DMS153 treated with DMSO at 0.1 percent for 48 hours (cell line): ENCODE measurements around the gene GPATCH11.

Experiments used
- DNase-seq: peaks from one replicate; lab custom pipeline; 2025; ENCODE audit not compliant: unreplicated experiment; lab: John Stamatoyannopoulos, UW

GPATCH11 gene

DNA sequence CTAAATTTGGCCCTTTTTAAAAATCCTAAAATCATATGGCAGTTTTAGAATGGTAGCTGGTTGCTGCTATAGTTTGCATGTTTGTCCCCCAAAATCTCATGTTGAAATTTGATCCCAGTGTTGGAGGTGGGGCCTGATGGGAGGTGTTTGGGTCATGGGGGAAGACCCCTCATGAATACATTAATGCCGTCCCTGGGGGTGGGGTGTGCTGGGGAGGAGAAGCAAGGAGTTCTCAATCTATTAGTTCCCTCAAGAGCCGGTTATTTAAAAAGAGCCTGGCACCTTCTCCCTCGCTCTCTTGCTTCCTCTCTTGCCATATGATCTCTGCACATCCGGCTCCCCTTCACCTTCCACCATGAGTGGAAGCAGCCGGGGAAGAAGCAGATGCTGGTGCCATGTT is 20.8 kb downstream of the GPATCH11 start:
- DNase-seq = no peak

GRCh38 chr2:37109523-37109922 is 25.2 kb downstream of the GPATCH11 start:
- no peak for DNase-seq

DNA sequence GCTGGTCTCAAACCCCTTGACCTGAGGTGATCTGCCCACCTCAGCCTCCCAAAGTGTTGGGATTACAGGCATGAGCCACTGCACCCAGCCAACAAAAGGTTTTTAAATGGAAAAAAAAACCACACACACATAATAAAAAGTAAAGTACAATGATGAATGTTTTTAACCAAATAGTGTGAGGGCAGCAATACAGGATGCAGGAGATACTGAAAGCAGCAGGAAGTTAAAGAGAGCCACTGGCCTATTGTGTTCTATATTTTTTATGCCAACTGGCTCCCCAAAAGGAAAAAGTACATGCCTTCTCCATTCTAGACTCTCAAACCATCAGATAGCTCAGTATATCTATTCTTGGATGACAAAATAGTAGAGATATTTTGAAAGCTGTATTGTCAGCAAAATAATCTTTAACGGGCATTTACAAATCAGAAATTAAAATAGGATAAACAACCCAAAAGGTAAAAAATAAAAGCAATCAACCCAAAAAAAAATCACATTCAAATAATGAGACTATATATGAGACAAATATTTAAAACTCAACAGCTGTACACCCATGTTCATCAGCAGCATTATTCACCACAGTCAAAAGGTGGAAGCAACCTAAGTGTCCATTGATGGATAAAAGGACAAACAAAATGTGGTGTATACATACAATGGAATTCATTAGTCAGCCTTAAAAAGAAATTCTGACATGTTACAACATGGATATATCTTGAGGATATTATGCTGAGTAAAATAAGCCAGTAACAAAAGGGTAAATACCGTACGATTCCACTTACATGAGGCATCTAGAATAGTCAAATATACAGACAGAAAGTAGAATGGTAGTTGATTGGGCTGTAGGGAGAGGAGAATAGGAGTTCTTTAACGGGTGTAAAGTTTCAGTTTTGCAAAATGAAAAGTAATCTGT is 26.2 kb downstream of the GPATCH11 start:
- DNase-seq = no peak

DNA sequence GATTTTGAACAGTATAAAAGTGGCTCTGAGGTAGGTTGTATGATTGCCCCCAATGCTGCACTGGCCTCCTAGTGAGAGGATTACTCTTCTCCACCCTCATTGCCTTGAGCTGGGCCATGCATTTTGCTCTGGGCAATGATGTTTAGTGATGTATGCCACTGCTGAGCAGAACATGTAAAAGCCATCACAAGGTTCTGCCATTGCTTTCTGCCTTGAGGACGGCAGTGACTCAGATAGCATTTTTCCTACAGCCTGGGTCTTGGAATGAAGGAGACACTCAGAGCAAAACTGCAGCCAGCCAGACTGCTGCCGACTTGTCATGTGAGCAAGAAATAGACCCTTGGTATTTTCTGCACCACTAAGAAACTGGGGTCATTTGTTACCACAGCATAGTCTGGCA is 27.6 kb downstream of the GPATCH11 start:
- DNase-seq = no peak

DNA sequence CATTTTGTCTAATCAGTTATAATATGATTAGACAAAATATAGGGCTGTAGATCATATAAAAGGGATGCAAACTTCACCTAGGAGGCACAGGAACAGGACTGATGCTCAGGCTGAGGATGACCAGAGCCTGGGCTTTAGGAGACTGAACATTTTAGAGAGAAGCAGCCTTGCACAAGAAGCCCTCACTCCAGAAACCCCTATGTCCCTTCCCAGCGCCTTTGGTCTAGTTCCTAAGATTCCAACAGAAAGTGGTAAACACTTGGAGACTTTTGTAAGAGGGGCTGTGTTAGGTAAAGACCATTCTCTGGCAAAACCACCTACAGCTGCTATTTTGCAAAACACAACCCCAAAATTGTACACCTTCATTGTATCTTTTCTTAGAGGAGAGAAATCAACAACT is 33.2 kb downstream of the GPATCH11 start:
- DNase-seq = no peak

DNA sequence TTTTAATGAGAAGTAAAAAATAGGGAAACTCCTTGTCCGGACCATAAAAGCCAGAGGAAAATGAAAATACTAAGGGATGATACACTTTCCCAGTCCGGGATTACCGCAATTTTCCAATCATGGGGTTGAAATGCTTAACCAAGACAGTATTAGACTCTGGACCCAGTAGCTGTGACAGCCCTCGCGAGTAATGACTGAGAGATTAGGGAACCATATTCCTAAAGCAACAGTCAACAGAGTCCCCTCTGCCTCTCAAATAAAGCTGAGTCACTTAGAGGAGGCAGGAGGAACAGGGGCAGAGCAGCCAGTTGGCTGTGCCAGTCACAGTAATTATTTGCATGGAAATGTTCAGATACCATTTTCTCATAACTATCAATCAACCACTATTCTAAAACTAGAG is 34.8 kb downstream of the GPATCH11 start:
- no peak for DNase-seq

- DNase-seq = no peak
These were observed 41.1 kb downstream of the GPATCH11 start for GRCh38 chr2:37125416-37125815.

DNA sequence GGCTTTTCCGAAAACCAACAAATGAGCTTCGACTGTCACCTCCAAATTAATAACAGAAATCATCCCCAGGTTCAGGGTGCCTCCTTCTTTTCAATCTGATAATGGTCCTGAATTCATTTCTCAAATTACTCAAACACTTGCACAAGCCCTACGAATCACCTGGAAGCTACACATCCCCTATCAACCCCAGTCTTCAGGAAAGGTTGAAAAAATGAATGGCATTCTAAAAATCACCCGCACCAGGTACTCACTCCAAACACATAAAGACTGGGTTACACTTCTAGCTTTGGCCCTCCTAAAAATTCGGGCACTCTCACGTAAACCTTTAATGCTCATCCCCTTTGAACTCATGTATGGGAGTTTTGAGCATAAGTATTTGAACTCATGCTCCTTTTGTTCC is 48.6 kb downstream of the GPATCH11 start:
- no peak for DNase-seq

DNA sequence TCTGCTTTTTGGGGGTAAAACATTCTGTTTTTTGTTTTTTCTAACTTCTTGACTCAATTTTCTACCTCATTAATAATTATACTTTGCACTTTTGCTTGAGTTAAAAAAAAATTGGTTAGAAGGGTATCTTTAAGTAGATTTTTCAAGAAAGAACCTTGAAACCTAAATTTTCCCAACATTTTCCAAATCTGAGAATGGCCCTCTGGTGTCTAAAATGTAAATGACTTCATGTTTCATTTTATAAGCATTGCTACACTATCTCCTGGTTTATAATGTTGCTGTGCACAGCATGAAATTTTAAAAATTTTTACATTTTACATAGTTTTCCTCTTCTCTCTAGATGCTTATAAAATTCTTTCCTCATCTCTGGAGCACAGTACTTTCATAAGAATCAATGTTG is 58.2 kb downstream of the GPATCH11 start:
- DNase-seq = no peak

DNA sequence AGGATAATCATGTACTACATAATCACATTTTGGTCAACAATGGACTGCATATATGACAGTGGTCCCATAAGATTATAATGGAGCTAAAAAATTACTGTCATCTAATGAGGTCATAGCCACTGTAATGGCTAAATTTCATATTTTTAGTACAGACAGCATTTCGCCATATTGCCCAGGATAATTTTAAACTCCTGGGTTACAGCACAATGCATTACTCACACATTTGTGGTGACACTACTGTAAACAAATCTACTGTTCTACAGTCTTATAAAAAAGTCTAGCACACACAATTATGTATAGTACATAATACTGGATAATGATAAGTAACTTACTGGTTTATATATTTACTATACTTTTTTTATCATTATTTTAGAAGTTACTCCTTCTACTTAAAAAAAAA is 59.7 kb downstream of the GPATCH11 start:
- no peak for DNase-seq

DNA sequence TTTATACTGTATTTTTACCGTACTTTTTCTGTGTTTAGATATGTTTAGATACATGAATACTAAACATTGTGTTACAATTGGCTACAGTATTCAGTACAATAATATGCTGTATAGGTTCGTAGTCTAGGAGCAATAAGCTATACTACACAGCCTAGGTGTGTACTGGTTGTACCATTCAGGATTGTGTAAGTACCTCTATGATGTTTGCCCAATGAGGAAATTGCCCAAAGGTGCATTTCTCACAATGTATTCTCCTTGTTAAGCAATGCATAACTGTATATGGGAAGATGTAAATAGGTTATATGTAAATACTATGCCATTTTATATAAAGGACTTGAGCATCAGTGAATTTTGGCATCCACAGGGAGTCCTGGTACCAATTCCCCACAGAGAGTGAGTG is 61.7 kb downstream of the GPATCH11 start:
- DNase-seq = no peak

- DNase-seq = no peak
These were observed 64.0 kb downstream of the GPATCH11 start for GRCh38 chr2:37148325-37148724.
